Placental epithelial cell (primary cell): Measurements from ENCODE around the gene KIF2A. TPM values are rescaled to one million over a fixed set of nuclear protein-coding genes. Genes with fewer than 3 reads are reported as not detected.

Experiments
- total RNA-seq: library from RNA; depleted of rRNA; stranded (reverse); fragments of >200 nt; gene quantifications from 2 replicates; pipeline ENCODE4 v1.2.3, GENCODE V29; 2012

KIF2A gene
- 41.6 and 44.8 TPM in 2 replicates for total RNA-seq

DNA sequence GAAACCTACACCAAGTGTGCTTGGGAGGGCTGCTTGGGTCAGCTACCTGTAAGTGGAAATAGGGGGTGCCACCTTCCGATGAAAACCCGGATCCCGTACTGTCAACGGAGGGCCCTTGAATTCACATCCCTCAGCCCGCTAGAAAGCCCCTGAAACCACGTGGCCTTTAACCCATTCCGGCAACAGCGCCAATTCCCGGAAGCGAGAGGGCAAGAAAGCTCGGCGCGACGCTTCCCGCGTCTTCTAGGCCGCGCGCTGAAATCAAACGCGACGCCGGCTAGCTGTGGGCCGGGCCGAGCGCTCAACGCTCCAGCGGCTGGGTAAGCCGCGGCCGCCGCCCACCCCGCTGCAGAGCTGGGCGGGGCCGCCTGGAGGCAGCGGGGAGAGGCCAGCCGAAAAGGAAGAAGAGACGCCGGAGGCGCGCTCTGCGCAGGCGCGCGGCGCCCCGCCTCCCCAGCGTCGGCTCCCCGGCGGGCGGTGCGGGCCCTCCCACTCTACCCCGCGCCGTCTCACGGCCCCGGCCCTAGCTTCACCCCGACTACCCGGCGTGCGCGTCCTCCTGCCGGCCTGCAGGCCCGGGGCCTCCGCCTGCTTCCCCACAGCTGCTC lies at the start of gene KIF2A:
Gene KIF2A (plus strand): TSS at position 492 of the 608 bp plus-strand sequence. CDS start 267 bp downstream, outside the sequence.

DNA sequence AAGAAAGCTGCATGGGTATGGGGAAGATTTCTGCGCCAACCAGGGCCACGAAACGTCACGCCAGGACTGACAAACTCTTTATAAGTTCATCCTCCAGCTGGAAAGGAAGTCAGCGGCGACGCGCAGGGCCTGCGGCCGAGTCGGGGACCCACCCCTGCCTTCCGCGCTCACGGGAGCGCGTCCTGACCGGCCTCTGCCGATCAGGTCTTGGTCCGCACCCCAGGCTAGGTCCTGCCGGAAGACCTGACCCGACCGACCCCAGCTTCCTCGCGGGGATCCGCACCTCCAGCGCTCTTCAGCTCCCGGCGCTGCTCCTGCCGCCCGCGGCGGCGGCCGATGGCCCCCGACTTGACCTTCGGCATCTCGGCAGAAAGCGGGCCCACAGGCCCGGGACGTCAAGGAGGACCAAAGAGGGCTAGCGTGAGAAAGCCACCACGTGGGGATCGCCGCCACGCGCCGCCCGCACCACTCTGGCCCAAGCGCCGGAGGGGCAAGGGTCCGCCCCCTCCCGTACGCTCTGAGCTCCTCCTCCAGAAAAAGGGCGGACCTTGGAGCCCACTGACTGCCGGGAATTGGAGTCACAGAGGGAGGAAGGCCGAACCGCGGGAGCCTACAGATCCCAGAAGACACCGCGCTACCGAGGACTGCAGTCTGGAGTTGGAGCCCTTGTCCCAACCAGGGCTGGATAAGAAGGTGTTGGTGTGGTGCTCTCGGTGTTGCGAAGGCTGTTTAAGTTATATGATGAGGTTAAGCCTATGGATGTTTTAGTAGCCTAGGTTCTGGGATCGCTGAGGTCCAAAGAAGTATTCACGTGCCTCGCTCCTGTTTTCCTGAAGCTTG lies 97.6 kb downstream of the KIF2A start, which contains the start of gene DIMT1:
Gene DIMT1 (minus strand): TSS at position 495 of the 840 bp plus-strand sequence. CDS start 133 bp downstream, at position 362.

DNA sequence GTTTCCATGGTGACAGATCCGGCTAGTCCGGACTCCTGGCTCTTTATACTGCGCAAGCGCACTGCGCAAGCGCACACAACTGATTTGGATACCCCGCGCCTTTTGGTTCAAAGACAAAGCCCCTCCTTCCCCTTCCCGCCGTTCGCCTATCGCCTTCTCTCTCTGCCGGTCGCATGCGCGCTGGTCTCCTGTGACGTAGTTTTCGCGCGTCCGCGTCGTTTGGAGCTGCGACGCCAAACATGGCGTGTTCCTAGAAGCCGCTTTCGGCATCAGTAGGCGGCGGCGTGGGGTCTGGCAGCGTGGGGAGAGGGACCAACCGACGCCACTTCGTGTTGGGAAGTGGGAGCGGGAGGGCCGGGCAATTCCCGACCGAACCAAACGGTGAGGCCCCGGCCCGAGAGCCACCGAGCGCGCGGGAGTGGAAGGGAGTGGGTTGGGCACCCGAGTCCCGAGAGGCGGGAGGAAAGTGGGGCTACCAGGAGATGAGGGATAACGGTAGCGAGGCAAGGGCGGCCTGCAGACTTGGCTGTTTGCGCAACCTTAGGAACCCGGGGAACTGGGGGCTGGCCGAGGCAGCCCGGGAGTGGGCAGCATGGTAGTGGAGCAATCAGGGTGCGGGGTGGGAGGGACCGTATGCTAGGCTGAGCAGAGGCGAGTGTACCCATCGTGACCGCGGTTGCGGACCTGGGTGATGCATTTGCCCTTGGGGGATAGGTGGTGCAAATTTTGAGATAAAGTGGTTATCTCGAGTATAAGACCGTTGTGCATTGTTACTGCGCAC lies 106.7 kb downstream of the KIF2A start, which contains the start of gene IPO11:
Gene IPO11 (plus strand): TSS at position 215 of the 781 bp plus-strand sequence. CDS start 24,517 bp downstream, outside the sequence.

Other genes starting within 250 kb of the KIF2A start
- 14.1 and 35.5 TPM in 2 replicates for gene DIMT1, start 97.7 kb downstream of the KIF2A start, total RNA-seq
- gene IPO11, start 106.6 kb downstream of the KIF2A start, total RNA-seq = 17.7 and 26.7 TPM in 2 replicates